Femur (tissue), 1 donor: ENCODE results near the gene HES2.
"Not testable (repeated sequence)": the region's sequence is repeated elsewhere in the genome, so short reads cannot be mapped to it uniquely, and the experiment has no call there.

Source experiments
- DNase-seq: peaks from one replicate; pipeline ENCODE4 v3.0.0-alpha.2; 2017

The HES2 gene

GRCh38 chr1:6416295-6416656, 3.4 kb downstream of the HES2 start:
- DNase-seq: no peak

- DNase-seq: no peak
These were observed 4.7 kb downstream of the HES2 start for GRCh38 chr1:6414881-6415626.

GRCh38 chr1:6414443-6414844, 5.3 kb downstream of the HES2 start:
- DNase-seq: no peak

GRCh38 chr1:6412896-6413295, 6.8 kb downstream of the HES2 start:
- no peak for DNase-seq

- no peak for DNase-seq
These were observed 9.3 kb downstream of the HES2 start for GRCh38 chr1:6410248-6410893.

- no peak for DNase-seq
These were observed 10.0 kb downstream of the HES2 start for GRCh38 chr1:6409733-6410132.

GRCh38 chr1:6409053-6409452, 10.7 kb downstream of the HES2 start:
- DNase-seq: no peak

- no peak for DNase-seq
These were observed 11.7 kb downstream of the HES2 start for GRCh38 chr1:6408023-6408422.

GRCh38 chr1:6401673-6402072, 18.0 kb downstream of the HES2 start:
- no peak for DNase-seq

- DNase-seq: no peak
These were observed 20.4 kb downstream of the HES2 start for GRCh38 chr1:6399294-6399693.

- no peak for DNase-seq
These were observed 21.8 kb downstream of the HES2 start for GRCh38 chr1:6397844-6398441.

GRCh38 chr1:6396998-6397397, 22.7 kb downstream of the HES2 start:
- no peak for DNase-seq

- DNase-seq: not testable (repeated sequence)
These were observed 23.9 kb downstream of the HES2 start for GRCh38 chr1:6395781-6396244.

GRCh38 chr1:6395130-6395529, 24.6 kb downstream of the HES2 start:
- DNase-seq: not testable (repeated sequence)

- peak; percentile 94 for DNase-seq
These were observed 26.1 kb downstream of the HES2 start, which contains the start of gene ACOT7 for GRCh38 chr1:6393400-6394187. Gene ACOT7, minus strand, starts transcription at chr1:6393767. Its CDS starts 368 bp downstream, at chr1:6393399.

- DNase-seq: no peak
These were observed 26.8 kb downstream of the HES2 start for GRCh38 chr1:6392809-6393399.

GRCh38 chr1:6391951-6392808, 27.5 kb downstream of the HES2 start:
- no peak for DNase-seq

- DNase-seq: no peak
These were observed 29.7 kb downstream of the HES2 start for GRCh38 chr1:6389971-6390370.

GRCh38 chr1:6386371-6386949, 33.3 kb downstream of the HES2 start:
- DNase-seq: no peak

GRCh38 chr1:6385488-6386191, 34.1 kb downstream of the HES2 start:
- DNase-seq: peak; percentile 43

- DNase-seq: peak; percentile 77
These were observed 34.8 kb downstream of the HES2 start for GRCh38 chr1:6384962-6385361.
